ENCODE measurements around the gene DIP2C. TPM values are rescaled to one million over a fixed set of nuclear protein-coding genes. Genes with fewer than 3 reads are reported as not detected.

DIP2C gene
- total RNA-seq, 1 donor from 2014 or later, result 30.8 TPM

DNA sequence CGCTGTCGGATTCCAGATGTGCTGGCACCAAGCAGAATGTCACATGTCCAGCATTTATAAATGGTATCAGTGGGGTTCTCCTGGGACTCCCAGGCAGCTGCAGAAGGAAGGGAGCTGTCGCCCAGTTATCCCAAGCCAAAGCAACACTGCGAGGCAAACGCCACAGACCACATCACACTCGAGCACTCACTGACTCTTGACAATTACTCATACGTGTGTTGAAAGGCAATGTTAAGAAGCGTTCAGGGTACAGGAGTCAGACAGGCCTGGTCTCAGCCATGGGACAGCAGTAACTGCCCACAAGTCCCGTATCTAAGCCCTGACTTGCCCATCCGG, 113.4 kb downstream of the DIP2C start:
- H3K27ac ChIP-seq (replicated peaks), result no peak overlapping the region
- H3K4me1 ChIP-seq, result peaks cover 36% of the 10 kb centered on the region
- no peak overlapping the region for H3K4me3 ChIP-seq
- H3K27me3 ChIP-seq (ENCODE audit: low read depth), result no peaks in the 10 kb centered on the region
- DNase-seq, result no peak
- H3K36me3 ChIP-seq, result no peaks in the 10 kb centered on the region
- H3K9me3 ChIP-seq (replicated peaks), result no peaks in the 10 kb centered on the region
- TF ChIP-seq, protein P1, sequence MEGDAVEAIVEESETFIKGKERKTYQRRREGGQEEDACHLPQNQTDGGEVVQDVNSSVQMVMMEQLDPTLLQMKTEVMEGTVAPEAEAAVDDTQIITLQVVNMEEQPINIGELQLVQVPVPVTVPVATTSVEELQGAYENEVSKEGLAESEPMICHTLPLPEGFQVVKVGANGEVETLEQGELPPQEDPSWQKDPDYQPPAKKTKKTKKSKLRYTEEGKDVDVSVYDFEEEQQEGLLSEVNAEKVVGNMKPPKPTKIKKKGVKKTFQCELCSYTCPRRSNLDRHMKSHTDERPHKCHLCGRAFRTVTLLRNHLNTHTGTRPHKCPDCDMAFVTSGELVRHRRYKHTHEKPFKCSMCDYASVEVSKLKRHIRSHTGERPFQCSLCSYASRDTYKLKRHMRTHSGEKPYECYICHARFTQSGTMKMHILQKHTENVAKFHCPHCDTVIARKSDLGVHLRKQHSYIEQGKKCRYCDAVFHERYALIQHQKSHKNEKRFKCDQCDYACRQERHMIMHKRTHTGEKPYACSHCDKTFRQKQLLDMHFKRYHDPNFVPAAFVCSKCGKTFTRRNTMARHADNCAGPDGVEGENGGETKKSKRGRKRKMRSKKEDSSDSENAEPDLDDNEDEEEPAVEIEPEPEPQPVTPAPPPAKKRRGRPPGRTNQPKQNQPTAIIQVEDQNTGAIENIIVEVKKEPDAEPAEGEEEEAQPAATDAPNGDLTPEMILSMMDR (IDR thresholded peaks at IDR 0.05; ENCODE audit: borderline replicate concordance), result no peak
- intact Hi-C loops (cut with micrococcal nuclease), result no loop called here

DNA sequence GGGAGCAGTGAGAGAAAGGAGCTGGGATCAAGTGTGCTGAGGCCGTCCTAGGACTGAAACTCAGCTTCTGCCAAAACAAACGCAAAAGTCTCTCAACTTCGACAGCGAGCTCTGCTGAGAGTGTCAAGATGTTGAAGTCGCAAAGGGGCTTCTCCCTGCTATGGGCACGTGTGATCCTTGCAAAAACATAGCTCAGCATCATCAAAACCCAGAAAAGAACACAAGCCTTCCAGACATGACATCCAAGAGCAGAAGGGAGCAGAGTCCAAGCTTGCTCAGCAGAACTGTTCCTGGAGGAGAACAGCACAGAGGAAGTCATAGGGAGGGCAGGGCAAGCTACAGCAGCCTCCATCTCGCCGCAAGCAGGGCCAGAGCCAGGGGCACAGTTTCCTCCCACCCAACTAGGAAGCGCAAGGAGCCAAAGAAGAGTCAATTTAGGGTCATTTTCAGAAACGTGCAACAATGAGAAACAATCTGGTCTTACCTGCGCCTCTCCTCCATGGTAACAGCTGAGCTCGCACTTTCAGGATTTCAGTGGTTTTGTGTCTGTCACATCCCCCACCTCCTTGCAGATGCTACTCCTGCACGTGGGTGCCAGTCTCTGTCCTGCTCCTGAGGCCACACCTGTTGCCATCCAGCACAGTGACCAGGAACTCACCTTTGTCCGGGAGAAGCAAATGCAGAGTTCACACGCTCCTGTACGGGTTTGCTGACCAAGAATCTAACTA, 113.9 kb downstream of the DIP2C start:
- TF ChIP-seq, protein P1 (IDR thresholded peaks at IDR 0.05; ENCODE audit: borderline replicate concordance), result no peak
- no peak overlapping the region for H3K27ac ChIP-seq (replicated peaks)
- H3K36me3 ChIP-seq, result no peaks in the 10 kb centered on the region
- peaks cover 31% of the 10 kb centered on the region for H3K4me1 ChIP-seq
- no peaks in the 10 kb centered on the region for H3K27me3 ChIP-seq (ENCODE audit: low read depth)
- H3K4me3 ChIP-seq, result no peak overlapping the region
- no peaks in the 10 kb centered on the region for H3K9me3 ChIP-seq (replicated peaks)
- intact Hi-C loops (cut with micrococcal nuclease), result no loop called here
- no peak for DNase-seq

DNA sequence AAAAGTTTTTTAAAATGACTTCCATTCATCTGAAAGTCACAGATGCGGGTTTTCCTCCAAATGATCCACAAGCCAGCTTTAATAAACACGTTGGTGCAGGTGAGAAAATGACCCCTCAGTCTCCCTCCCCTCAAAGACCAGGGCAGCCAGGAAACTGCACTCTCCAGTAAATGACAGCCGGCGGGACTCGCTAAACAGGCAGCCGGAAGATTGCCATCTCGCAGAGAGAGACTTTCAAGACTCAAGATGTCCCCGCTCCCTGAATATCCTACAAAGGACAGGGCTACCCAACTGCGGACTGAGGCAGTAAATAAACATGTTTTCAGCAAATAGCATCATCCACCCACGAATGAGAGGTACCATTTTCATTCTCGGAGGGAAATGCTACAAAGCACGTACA, 116.8 kb downstream of the DIP2C start:
- no peak overlapping the region for H3K27ac ChIP-seq (replicated peaks)
- intact Hi-C loops (cut with micrococcal nuclease), result no loop called here
- no peak for DNase-seq
- no peaks in the 10 kb centered on the region for H3K36me3 ChIP-seq
- peaks cover 26% of the 10 kb centered on the region for H3K4me1 ChIP-seq
- no peaks in the 10 kb centered on the region for H3K27me3 ChIP-seq (ENCODE audit: low read depth)
- TF ChIP-seq, protein P1 (IDR thresholded peaks at IDR 0.05; ENCODE audit: borderline replicate concordance), result no peak
- H3K4me3 ChIP-seq, result no peak overlapping the region
- peaks cover 8% of the 10 kb centered on the region for H3K9me3 ChIP-seq (replicated peaks)

DNA sequence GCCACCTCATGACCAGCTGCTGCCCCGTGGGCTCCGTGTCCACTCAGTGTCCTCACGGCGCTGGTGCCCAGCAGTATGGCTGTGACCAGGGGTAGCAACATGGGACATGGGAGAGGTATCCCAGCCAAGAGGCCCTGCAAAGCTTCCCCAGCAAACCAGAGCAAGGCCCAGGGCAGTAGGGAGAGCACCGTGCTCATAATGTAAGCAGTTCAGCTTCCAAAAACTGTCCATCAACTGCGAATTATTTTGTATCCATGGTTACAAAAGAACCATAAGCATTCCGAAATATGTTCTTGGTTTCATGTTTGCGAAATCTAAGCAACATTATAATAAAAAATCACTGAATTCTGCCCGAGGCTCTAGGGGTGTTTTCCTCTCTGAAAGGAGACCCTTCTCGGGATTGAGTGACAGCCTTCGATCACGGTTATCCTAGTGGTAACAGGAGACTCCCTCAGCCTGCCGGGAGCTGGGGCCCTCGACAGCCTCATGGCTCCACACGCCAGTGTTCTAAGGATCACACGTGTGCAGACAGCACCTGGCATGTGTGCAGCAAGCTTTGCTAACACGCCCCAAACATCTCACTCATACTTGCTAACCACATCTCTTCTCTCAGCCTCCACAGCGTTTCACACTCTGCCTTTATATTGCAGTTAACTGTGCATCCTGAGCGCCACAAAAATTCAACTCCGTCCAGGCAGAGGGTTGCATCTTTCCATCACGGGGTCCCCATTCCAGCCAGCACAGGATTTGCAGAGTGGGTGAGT, 117.6 kb downstream of the DIP2C start:
- Histone ChIP-seq H3K27ac (replicated peaks) (no peak overlapping the region), H3K36me3 (no peaks in the 10 kb centered on the region), H3K4me3 (no peak overlapping the region), H3K27me3 (ENCODE audit: low read depth) (no peaks in the 10 kb centered on the region), H3K4me1 (peaks cover 23% of the 10 kb centered on the region), H3K9me3 (replicated peaks) (peaks cover 8% of the 10 kb centered on the region)
- intact Hi-C loops (cut with micrococcal nuclease), result no loop called here
- DNase-seq, result no peak
- TF ChIP-seq, protein P1 (IDR thresholded peaks at IDR 0.05; ENCODE audit: borderline replicate concordance), result no peak

DNA sequence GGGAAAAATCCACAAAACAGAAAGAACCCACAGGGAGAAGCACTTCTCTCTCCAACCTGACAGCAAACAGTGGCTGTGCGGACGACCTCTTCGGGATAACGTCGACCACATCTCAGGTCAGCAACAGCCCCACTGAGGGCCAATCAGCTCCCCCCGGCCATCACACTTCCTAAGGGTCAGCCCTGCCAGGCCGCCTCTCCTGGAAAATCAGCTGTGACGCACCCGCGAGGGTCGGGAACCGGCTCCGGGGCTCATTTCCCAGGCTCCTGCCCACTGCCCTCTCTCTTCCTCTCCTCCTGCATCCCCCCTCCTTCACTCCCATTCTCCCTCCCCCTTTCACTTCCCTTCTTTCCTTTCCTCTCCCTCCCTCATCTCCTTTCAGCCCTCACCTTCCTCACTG, 118.3 kb downstream of the DIP2C start:
- no peak for DNase-seq
- Histone ChIP-seq H3K27me3 (ENCODE audit: low read depth) (no peaks in the 10 kb centered on the region), H3K36me3 (no peaks in the 10 kb centered on the region), H3K4me3 (no peak overlapping the region), H3K9me3 (replicated peaks) (peaks cover 8% of the 10 kb centered on the region), H3K27ac (replicated peaks) (no peak overlapping the region), H3K4me1 (peaks cover 16% of the 10 kb centered on the region)
- intact Hi-C loops (cut with micrococcal nuclease), result no loop called here
- TF ChIP-seq, protein P1 (IDR thresholded peaks at IDR 0.05; ENCODE audit: borderline replicate concordance), result no peak
